GM19240 (cell line): ENCODE data around the gene ASPN.

Source experiments
- DNase-seq: peaks from one replicate; pipeline ENCODE4 v3.0.0; 2011; ENCODE audit warnings: low spot score; ENCODE audit not compliant: insufficient read length

Gene ASPN

GRCh38 chr9:92482329-92482728 is at the start of gene ASPN:
Gene ASPN (minus strand): TSS chr9:92482506.
- no peak for DNase-seq

- DNase-seq: no peak
Measured at GRCh38 chr9:92530893-92531292, 48.6 kb upstream of the ASPN start.

- no peak for DNase-seq
Measured at GRCh38 chr9:92529124-92529523, 46.8 kb upstream of the ASPN start.

- no peak for DNase-seq
Measured at GRCh38 chr9:92528522-92528849, 46.2 kb upstream of the ASPN start.

GRCh38 chr9:92527832-92528521 is 45.7 kb upstream of the ASPN start:
- no peak for DNase-seq

- DNase-seq: no peak
Measured at GRCh38 chr9:92527291-92527828, 45.1 kb upstream of the ASPN start.

- DNase-seq: no peak
Measured at GRCh38 chr9:92525306-92525705, 43.0 kb upstream of the ASPN start.

- DNase-seq: no peak
Measured at GRCh38 chr9:92524881-92525280, 42.6 kb upstream of the ASPN start.

GRCh38 chr9:92522983-92523970 is 41.0 kb upstream of the ASPN start:
- no peak for DNase-seq

- no peak for DNase-seq
Measured at GRCh38 chr9:92520837-92521236, 38.5 kb upstream of the ASPN start.

GRCh38 chr9:92518199-92518598 is 35.9 kb upstream of the ASPN start:
- no peak for DNase-seq

GRCh38 chr9:92517046-92517445 is 34.7 kb upstream of the ASPN start:
- no peak for DNase-seq

- DNase-seq: no peak
Measured at GRCh38 chr9:92516521-92516920, 34.2 kb upstream of the ASPN start.

GRCh38 chr9:92514635-92515034 is 32.3 kb upstream of the ASPN start:
- no peak for DNase-seq

GRCh38 chr9:92513349-92513748 is 31.0 kb upstream of the ASPN start:
- DNase-seq: no peak

GRCh38 chr9:92512622-92513021 is 30.3 kb upstream of the ASPN start:
- no peak for DNase-seq

GRCh38 chr9:92510747-92511146 is 28.4 kb upstream of the ASPN start:
- no peak for DNase-seq

GRCh38 chr9:92509050-92509449 is 26.7 kb upstream of the ASPN start:
- DNase-seq: no peak

- DNase-seq: no peak
Measured at GRCh38 chr9:92508018-92508820, 25.9 kb upstream of the ASPN start.

GRCh38 chr9:92507496-92507895 is 25.2 kb upstream of the ASPN start:
- no peak for DNase-seq

- no peak for DNase-seq
Measured at GRCh38 chr9:92507005-92507404, 24.7 kb upstream of the ASPN start.
